HPDE6-E6E7 (cell line): ENCODE results near the gene CPO.

Experiments used
- DNase-seq: peaks from one replicate; pipeline ENCODE4 v3.0.0; 2011; ENCODE audit warnings: missing footprints; ENCODE audit errors: extremely low spot score

The CPO gene

DNA sequence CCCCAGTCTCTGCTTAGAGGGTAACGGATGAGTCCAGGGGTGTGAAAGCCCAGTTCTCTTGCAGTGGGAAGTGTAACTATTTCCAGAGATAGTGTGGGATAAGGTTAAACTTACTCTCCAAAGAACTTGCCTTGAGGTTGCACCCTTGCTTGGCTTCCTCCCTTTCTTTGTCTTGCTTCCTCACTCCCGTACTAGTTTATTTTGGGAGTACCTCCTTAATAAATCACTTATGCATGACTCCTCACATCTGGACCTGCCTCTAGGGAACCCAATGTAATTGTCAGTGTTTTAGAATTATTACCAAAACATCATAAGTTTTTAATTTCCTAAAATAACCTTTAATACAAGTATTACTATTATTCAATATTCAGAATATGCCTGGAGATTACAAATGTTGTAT is 35.2 kb downstream of the CPO start:
- DNase-seq: no peak

DNA sequence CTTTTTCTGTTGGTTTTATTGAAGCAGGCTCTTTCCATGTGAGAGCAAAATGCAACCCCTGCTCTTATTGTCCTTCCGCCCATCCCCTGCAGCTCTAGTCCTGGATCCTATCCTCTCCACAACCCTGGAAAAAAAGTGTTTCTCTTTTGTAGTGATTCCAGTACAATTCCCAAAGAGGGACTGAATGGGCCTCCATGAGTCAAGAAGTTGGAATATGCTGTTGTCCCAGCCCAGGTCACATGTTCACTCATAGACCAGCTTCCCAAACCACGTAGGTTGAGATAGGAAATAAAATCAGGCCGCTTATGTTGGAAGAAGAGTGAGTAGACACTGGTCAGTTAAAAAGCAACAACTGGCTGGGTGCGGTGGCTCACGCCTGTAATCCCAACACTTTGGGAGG is 39.4 kb downstream of the CPO start:
- DNase-seq: no peak

DNA sequence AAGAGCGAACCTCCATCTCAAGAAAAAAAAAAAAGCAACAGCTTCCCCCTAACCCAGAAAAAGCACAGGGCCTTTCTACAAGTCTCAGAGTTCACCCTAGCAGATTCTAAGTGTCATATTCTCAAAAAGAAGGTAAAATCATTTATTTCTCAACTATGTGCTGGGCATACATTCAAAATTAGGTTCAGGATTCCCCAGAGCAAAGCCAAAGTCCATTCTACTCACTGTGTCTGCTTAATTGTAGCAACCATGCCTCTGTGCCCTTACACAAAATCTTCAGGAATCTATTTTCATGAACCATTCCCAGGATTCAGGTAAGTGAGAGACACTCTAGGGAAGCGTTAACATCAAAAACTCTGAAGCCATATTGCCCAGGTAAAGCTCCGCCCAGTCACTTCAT is 40.0 kb downstream of the CPO start:
- DNase-seq: no peak

DNA sequence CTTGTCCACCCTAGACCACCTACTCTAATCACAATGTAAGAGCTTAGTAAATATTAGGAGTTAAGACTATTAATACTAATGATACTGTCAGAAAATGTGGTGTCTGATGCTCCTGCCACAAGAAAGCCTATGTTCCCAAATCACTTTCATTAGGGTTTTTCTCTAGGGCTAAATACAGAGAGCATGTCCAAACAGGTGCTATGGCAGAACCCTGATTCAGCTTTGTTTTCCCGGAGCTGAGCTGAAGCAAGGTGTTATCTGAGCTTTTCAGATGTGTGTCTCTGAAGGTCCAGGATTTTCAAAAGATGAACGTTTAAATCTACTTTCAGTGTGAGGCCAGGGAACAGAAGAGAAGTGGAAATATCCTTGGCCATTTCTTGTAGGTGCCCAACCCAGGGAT is 40.6 kb downstream of the CPO start:
- peak; percentile 26 for DNase-seq

DNA sequence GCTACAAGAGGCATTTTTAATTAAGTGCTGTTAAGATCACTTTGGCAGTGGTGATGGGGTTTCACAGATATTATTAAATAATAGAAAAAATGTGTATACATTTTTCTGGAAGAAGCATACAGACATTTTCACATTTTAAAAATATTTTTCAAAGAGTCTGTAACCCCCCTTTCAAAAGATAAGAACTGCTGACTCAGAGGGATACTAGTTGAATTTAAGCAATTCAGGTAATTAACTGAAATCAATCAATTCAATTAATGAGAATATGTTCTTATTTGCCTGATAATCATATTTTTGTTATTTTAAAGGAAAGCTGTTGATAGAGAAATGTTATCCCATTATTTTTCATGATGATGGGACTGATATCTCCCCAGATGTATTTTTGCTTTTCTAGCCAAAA is 41.1 kb downstream of the CPO start:
- no peak for DNase-seq

DNA sequence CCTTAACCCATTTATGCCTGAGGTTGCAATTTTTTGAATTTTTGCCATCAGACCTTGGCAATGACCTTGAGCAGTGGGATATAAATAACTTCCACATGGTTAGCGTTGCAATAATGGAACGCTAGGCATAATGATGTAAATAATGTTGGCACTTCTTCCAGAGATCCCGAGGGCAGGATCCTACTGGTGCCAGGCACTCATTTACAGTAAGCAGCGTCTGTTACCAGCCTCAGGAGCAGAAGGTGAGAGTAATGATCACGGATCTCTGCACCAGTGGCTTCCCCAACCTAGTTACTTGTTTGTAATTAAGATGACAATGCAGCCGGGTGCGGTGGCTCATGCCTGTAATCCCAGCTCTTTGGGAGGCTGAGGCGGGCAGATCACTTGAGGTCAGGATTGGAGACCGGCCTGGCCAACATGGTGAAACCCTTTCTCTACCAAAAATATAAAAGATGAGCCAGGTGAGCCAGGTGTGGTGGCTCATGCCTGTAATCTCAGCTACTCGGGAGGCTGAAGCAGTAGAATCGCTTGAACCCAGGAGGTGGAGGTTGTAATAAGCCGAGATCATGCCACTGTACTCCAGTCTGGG is 41.9 kb downstream of the CPO start:
- DNase-seq: no peak

DNA sequence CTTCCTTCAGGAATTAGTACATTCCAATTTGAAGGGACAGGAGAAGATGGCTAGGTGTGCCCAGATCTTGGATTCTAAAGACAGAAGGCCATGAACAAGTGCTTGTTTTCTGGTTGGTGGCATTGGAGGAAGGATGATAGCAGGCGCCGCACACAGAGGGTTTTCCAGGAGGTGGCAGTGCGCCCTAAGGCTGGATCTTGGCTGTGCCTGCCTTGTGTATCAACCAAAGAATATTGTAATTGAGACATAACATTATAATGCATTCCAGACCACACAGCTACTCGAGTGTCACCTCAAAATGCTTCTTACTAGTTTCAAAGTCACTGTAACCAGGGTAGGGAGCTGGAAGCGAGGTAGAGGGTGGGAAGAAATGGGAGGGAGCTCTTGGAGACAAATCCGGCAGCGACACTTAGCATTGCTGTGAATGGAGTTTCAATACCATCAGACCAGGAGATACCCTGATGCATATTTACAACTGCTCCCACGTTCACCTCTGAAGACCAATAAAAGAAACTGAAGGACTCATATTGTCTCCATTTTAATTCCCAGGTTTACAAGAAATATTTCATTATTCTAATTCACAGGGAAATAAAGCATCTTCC is 42.5 kb downstream of the CPO start:
- DNase-seq: peak; percentile 58

DNA sequence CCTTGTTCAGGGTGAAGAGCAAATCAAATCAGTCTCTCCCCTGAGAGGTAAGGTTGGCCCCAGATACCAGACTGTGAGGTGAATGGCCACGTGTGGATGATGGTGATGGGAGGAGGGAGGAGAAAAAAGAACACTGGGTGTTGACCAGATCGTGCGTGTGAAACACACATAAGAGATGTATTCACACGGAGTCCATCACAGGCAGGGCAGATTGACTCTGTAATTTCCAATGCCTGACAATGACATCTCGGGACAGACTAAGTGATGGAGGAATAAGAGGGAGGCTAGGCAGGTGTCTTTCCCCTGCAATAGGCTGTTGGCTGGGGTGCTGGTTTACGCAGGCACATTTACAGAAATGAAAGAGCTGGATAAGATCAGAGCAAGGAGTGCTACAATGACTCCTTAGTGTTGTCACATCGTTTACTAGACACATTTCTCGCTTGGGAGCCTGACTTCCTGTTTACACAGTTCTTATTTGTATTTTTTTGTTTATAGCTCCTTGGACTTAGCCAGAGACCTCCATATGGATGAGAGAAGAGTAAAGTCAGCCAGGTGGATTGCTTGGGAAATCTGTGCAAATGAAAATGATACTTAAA is 43.1 kb downstream of the CPO start:
- no peak for DNase-seq

DNA sequence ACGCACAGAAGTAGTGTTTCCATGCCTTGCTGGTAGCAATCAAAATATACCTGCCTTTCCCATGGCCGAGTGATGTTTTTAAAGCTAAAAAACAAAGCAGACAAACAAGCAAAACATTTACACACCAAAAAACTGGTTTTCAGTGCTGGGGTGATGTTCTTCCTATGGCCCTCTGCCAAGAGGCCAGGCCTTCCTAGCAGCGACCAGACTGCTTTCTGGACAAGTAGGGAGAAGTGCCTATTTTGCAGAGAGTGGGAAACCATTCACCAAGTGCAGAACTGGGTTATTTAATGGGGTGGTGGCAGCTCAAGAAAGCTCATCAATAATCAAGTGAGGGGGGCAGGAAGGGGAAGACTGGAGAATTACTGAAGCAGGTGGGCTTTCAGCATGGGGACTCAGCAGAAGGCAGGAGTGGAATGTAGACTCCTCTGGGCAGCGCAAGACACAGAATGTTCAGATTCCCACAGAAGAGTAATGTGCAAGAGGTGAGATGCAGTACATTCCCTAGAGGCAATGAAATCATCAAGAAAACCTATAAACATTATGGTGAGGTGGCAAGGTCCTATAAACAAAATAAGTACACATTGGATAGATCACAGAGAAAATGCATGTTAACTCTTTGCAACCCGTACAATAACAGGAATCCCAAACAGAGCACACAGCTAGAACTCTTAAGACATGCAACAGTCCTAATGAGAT is 44.0 kb downstream of the CPO start:
- DNase-seq: no peak

DNA sequence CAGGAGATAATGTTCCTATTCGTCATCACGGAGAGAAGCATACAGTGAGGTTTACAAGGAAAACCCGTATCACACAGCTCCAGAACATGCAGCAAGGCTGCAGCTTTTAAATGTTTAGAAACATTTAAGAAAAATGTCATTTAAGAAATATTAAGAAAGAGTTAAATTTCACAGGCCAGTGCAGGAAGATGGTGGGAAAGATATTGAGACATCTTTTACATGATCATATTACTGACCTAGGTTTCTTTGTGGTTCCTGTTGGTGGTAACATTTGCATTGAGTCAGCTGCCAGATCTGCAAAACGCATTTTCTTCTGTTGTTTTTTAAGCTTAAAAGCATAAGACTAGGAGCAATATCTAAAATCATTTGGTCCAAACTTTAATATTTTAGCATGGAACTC is 44.9 kb downstream of the CPO start:
- DNase-seq: no peak

DNA sequence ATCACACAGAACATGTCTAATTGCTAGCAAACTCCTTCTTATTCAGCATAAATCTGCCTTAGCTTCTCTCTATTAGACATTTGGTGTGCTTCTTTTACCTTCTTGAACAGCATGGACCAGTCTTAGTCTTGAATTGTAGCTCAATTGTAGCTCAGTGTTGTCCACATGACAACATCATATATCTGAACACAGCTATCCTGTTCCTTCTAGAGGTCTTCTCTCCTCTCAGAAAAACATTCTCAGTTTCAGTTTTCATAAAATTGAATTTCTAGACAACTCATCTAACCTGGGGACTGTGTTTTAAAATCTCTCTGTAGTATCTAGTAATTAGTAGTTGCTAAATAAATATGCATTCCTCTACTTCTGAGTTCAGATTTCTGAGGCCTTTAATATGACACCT is 47.6 kb downstream of the CPO start:
- DNase-seq: no peak

DNA sequence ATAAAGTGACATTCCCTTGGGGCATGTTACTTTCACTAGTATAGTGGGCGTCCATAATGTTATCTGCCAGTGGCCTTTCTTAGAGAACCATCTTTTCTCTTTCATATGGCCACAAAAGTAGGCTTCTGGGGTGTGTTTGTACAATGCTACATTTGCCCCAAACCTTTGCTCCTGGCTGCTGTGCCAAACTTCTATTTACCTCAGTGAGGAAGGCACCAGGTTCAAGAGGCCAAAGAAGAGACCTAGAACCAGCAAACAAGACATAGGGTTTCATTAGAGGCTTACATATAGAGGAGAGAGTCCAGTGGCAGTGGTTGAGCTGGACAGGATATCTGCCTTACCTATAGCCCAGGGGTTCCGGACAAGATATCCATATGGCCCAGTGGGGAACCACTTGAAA is 48.5 kb downstream of the CPO start:
- DNase-seq: no peak

DNA sequence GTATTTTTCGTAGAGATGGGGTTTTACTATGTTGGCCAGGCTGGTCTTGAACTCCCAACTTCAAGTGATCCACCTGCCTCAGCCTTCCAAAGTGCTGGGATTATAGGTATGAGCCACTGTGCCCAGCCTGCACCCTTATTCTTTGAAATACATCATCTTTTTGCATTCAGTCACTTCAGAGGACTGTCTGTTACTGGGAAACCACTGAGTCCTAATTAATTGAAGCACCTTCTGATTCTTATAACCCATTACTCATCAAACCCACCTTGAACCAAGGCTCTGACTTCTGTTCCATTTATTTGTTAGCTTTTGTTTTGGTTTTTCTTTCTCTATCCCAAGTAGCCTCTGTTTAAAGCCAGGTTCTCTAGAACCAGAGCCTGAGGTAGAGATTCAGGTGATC is 49.6 kb downstream of the CPO start:
- no peak for DNase-seq

DNA sequence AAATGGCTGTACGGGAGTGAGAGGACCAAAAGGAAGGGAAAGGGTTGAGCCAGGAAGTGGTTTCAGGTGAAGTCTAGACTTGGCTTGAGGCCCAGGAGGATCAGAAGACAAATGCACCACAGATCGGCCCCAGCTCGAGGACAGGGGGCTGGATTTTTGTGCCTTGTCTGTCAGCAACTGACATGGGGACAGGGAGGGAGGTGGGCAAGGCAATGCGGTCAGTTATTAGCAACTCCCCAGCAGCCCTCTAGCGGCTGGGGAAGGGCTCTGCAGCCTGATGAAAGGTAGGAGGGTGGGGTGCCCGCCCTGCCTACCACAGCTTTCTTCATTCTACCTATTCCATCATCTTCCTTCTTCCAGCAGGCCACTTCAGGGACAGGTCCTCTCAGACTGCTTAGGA is 50.0 kb downstream of the CPO start:
- peak; percentile 47 for DNase-seq

DNA sequence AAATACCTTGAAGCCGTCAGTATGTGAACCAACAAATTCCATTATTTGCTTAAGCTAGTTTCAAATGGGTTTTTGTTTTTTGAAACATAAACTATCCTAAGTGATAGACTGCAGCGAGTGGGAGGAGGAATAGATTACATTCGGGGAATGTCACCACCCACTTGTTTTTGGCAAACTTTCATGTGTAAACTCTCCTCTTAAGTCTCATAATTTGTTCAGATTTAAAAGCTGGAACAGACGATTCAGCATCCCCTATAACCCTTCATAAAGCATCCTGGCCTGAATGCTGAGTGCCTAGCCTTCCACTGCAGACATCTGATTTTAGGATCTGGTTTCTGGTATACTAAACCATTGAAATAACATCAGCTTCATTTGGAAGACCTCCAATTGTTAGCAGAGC is 51.0 kb downstream of the CPO start:
- DNase-seq: no peak

DNA sequence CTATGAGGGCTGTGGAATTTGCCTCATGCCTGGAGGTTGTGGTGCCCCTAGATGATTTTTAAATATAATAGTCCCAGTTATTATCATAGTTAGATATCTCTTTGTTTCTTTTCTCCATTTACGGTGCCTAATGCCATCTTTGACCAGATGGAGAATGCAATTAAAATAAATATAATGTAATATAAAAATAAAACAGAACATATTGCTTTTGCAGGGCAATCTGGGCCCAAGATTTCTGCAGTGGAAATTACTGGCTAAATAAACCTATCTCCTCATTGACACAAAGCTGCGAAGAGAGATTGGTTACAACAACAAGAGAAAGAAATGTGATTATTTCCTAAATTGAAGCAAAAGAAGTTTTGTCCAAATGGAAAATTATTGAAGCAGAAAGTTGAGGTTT is 51.8 kb downstream of the CPO start:
- DNase-seq: no peak

DNA sequence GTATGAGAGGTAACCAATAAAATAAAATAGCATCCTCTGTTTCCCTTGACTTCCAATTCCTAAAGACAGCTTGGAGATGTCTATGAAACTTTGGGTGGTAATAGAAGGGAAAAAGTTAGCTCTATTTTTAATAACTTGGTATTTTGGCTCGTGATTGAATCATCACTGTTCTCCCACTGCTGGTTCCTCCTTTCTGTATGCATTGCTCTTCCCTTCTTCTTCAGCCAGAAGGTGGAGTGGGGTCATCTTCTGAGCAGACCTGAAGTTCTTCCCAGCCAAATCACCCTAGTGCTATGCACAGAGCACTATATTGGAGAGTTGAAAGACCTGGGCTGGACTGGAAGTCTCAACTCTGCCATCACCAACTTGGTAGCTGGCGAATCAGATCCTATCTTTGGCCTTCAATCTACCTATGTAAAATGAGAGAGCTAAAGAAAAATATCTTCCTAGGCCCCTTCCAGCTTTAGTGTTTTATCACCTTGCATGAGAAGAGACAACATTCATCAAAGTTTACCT is 54.1 kb downstream of the CPO start:
- DNase-seq: no peak

DNA sequence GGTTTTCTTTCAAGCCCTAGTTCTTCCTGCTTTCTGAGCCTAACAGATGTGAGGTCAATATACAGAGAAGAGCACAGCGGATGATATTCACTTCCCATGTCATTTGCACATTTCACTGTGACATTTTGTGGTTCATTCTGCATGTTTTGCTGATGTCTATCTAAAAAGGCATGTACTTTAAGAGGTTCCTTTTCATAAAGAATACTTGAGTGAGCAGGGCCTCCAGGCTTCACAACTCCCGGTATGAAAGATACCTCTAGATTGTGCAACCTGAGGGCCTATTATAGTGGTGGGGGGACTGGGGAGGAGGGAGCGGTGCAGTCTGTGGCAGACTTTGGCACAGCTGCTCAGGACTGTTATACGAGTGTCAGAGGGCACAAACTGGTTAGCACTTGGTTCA is 54.6 kb downstream of the CPO start:
- DNase-seq: no peak

DNA sequence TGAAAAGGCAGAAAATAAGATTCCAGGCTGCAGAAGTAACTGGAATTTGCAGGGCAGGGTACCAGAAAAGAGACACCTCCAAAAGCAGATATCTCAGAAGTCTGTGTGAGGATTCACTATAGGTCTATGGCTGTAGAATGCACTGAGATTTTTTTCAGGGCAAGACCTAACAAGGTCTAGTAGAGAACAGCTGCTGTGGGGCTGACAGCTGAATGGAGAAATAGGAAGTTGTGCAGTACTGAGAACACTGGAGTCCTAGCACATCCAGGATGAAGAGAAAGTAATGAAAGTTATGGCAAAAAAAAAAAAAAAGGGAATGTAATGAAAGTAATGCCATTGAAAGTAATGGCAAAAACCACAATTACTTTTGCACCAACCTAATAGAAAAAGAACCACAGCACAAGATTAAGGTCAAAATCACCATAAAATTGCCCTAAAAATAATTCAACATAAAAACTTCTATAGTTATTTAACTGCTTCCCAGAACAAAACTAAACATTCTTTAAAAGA is 57.3 kb downstream of the CPO start:
- no peak for DNase-seq

DNA sequence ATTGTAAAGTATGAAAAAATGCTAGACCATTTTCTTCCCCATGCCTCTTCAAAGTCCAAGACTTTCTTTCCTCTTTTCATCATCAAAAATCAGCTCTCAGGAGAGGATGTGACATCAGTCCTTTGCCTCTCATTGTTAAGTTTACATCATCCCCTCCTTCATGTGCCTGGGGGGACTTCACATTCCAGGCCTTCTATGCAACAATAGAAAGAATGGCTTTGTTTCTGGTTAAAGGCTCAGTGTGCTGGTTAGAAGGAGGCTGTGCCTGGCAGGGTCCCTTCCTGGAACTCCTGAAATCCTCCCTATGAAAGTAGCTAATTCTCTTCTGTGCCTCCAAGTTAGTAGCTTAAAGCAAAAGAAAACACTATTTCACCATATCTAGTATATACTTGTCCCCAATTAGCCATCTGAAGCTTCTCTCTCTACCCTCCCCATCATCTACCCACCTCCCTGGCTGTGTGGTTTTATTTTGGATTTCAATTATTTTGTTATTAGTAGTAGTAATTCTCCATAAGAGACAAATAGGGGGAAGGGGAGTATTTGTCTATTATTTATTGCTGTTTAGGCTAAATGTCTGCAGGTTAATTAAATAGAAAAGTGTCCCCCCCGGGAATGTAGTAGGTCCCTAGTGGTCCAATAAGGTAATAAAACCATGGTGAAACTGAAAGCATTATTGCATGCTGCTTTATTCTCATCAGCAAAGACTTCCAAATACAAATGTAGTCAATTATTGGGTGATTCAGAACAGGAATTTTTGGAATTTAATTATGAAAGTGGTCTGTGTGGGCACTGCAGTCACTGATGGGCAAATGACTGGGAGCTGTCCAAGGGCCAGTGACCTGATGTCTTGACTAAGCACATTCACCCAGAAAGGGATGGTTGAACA is 69.0 kb downstream of the CPO start:
- DNase-seq: no peak

DNA sequence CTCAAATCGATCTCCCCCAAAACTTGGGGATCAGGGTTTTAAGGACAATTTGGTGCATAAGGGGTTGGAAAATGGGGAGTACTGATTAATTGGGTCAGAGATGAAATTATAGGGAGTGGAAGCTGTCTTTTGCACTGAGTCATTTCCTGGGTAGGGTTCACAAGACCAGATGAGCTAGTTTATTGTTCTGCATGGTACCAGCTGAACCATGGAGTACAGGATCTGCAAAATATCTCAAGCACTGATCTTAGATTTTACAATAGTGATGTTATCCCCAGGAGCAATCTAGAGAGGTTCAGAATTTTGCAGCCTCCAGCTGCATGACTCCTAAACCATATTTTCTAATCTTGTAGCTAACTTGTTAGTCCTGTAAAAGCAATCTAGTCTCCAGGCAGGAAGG is 73.1 kb downstream of the CPO start:
- DNase-seq: peak; percentile 21

DNA sequence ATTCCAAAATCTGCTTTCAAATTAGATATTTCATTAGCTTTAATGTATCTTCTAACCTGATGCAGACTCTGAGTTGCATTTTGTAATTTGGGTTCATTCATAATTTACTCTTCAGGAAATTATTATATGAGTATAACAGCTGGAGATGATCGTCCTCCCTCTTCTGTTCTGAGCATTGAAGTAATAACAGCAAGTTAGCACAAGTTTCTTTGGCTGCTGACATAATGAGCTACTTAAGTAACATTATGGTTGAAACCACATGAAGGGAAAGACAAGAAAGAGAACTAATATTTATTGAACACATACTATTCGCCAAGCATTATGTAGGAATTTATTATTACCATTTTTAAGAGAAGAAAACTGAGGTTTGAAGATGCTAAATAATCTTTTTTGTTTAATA is 75.1 kb downstream of the CPO start:
- DNase-seq: peak; percentile 22
